MG63 (cell line): ENCODE results near the gene ETV1. TPM values are rescaled to one million over a fixed set of nuclear protein-coding genes. Genes with fewer than 3 reads are reported as not detected.

ENCODE experiments used
- DNase-seq: peaks from one replicate; pipeline ENCODE4 v3.0.0-alpha.2; 2020
- H3K27me3 ChIP-seq: fragments of 250-450 bp; sonication (Bioruptor Pico); 2 replicates; pipeline ENCODE4 v1.5.1; 2020; ENCODE audit warnings: mild to moderate bottlenecking, moderate library complexity
- H3K36me3 ChIP-seq: fragments of 250-450 bp; sonication (Bioruptor Pico); 2 replicates; pipeline ENCODE4 v1.5.1; 2020; ENCODE audit warnings: mild to moderate bottlenecking, moderate library complexity
- H3K4me3 ChIP-seq: fragments of 250-450 bp; sonication (Bioruptor Pico); 2 replicates; pipeline ENCODE4 v1.5.1; 2020; ENCODE audit warnings: mild to moderate bottlenecking, moderate library complexity
- H3K9me3 ChIP-seq: fragments of 250-450 bp; sonication (Bioruptor Pico); 2 replicates; pipeline ENCODE4 v1.5.1; 2020; ENCODE audit warnings: mild to moderate bottlenecking, moderate library complexity
- total RNA-seq: library from RNA; depleted of rRNA; stranded (reverse); fragments of >200 nt; shearing (Covaris generic); gene quantifications from 2 replicates; pipeline ENCODE4 v1.2.3, GENCODE V29; 2014; ENCODE audit warnings: low replicate concordance

Gene ETV1
- total RNA-seq, 1 experiment from 2014 or later, result 19.1 TPM

- H3K4me3 ChIP-seq, result no peak overlapping the region
- no peaks in the 10 kb centered on the region for H3K27me3 ChIP-seq
- peak; percentile 75 for DNase-seq
- H3K9me3 ChIP-seq, result no peaks in the 10 kb centered on the region
- no peaks in the 10 kb centered on the region for H3K36me3 ChIP-seq
Observed at GRCh38 chr7:13879994-13880686, 109.3 kb downstream of the ETV1 start.

GRCh38 chr7:13879143-13879542, 110.3 kb downstream of the ETV1 start:
- H3K27me3 ChIP-seq, result no peaks in the 10 kb centered on the region
- no peak overlapping the region for H3K4me3 ChIP-seq
- no peaks in the 10 kb centered on the region for H3K9me3 ChIP-seq
- no peak for DNase-seq
- no peaks in the 10 kb centered on the region for H3K36me3 ChIP-seq

GRCh38 chr7:13878154-13878553, 111.3 kb downstream of the ETV1 start:
- no peaks in the 10 kb centered on the region for H3K9me3 ChIP-seq
- no peak for DNase-seq
- H3K4me3 ChIP-seq, result no peak overlapping the region
- no peaks in the 10 kb centered on the region for H3K27me3 ChIP-seq
- no peaks in the 10 kb centered on the region for H3K36me3 ChIP-seq

- H3K9me3 ChIP-seq, result no peaks in the 10 kb centered on the region
- H3K36me3 ChIP-seq, result no peaks in the 10 kb centered on the region
- H3K4me3 ChIP-seq, result no peak overlapping the region
- no peak for DNase-seq
- no peaks in the 10 kb centered on the region for H3K27me3 ChIP-seq
Observed at GRCh38 chr7:13875496-13876074, 113.9 kb downstream of the ETV1 start.

- no peaks in the 10 kb centered on the region for H3K36me3 ChIP-seq
- no peaks in the 10 kb centered on the region for H3K27me3 ChIP-seq
- no peak for DNase-seq
- peak overlapping the region; percentile 8 for H3K4me3 ChIP-seq
- H3K9me3 ChIP-seq, result no peaks in the 10 kb centered on the region
Observed at GRCh38 chr7:13874783-13875182, 114.7 kb downstream of the ETV1 start.

- Histone ChIP-seq H3K4me3 (no peak overlapping the region), H3K36me3 (no peaks in the 10 kb centered on the region), H3K27me3 (no peaks in the 10 kb centered on the region), H3K9me3 (no peaks in the 10 kb centered on the region)
- no peak for DNase-seq
Observed at GRCh38 chr7:13872709-13873108, 116.8 kb downstream of the ETV1 start.

GRCh38 chr7:13871008-13871407, 118.5 kb downstream of the ETV1 start:
- no peaks in the 10 kb centered on the region for H3K27me3 ChIP-seq
- H3K36me3 ChIP-seq, result no peaks in the 10 kb centered on the region
- no peaks in the 10 kb centered on the region for H3K9me3 ChIP-seq
- DNase-seq, result no peak
- H3K4me3 ChIP-seq, result no peak overlapping the region

- no peaks in the 10 kb centered on the region for H3K27me3 ChIP-seq
- H3K4me3 ChIP-seq, result no peak overlapping the region
- no peak for DNase-seq
- no peaks in the 10 kb centered on the region for H3K36me3 ChIP-seq
- H3K9me3 ChIP-seq, result no peaks in the 10 kb centered on the region; the same call in 1 of the 2 replicates
Observed at GRCh38 chr7:13860734-13861133, 128.7 kb downstream of the ETV1 start.

- DNase-seq, result no peak
Observed at GRCh38 chr7:13856012-13856411, 133.5 kb downstream of the ETV1 start.

GRCh38 chr7:13852281-13852968, 137.0 kb downstream of the ETV1 start:
- Histone ChIP-seq H3K4me3 (no peak overlapping the region), H3K27me3 (no peaks in the 10 kb centered on the region), H3K9me3 (no peaks in the 10 kb centered on the region; the same call in 1 of the 2 replicates), H3K36me3 (no peaks in the 10 kb centered on the region)
- DNase-seq, result no peak

More at GRCh38 chr7:13856012-13856411, 133.5 kb downstream of the ETV1 start:
- no peaks in the 10 kb centered on the region for H3K27me3 ChIP-seq
- H3K4me3 ChIP-seq, result no peak overlapping the region
- no peaks in the 10 kb centered on the region; the same call in 1 of the 2 replicates for H3K9me3 ChIP-seq
- no peaks in the 10 kb centered on the region for H3K36me3 ChIP-seq

GRCh38 chr7:13851736-13852135, 137.7 kb downstream of the ETV1 start:
- Histone ChIP-seq H3K27me3 (no peaks in the 10 kb centered on the region), H3K4me3 (no peak overlapping the region), H3K36me3 (no peaks in the 10 kb centered on the region), H3K9me3 (no peaks in the 10 kb centered on the region; the same call in 1 of the 2 replicates)
- DNase-seq, result peak; percentile 37

GRCh38 chr7:13850185-13850752, 139.2 kb downstream of the ETV1 start:
- Histone ChIP-seq H3K36me3 (no peaks in the 10 kb centered on the region), H3K4me3 (no peak overlapping the region), H3K27me3 (no peaks in the 10 kb centered on the region), H3K9me3 (no peaks in the 10 kb centered on the region; the same call in 1 of the 2 replicates)
- DNase-seq, result peak; percentile 87

- no peaks in the 10 kb centered on the region for H3K27me3 ChIP-seq
- DNase-seq, result no peak
Observed at GRCh38 chr7:13849163-13849892, 140.1 kb downstream of the ETV1 start.

GRCh38 chr7:13848681-13849131, 140.8 kb downstream of the ETV1 start:
- H3K36me3 ChIP-seq, result no peaks in the 10 kb centered on the region
- DNase-seq, result peak; percentile 42
- H3K27me3 ChIP-seq, result no peaks in the 10 kb centered on the region
- H3K9me3 ChIP-seq, result no peaks in the 10 kb centered on the region
- no peak overlapping the region for H3K4me3 ChIP-seq

More at GRCh38 chr7:13849163-13849892, 140.1 kb downstream of the ETV1 start:
- no peak overlapping the region for H3K4me3 ChIP-seq
- H3K36me3 ChIP-seq, result no peaks in the 10 kb centered on the region
- H3K9me3 ChIP-seq, result no peaks in the 10 kb centered on the region

- Histone ChIP-seq H3K36me3 (no peaks in the 10 kb centered on the region), H3K9me3 (no peaks in the 10 kb centered on the region), H3K27me3 (no peaks in the 10 kb centered on the region), H3K4me3 (no peak overlapping the region)
- no peak for DNase-seq
Observed at GRCh38 chr7:13846386-13846785, 143.1 kb downstream of the ETV1 start.

GRCh38 chr7:13845601-13846000, 143.9 kb downstream of the ETV1 start:
- Histone ChIP-seq H3K36me3 (no peaks in the 10 kb centered on the region), H3K4me3 (no peak overlapping the region), H3K9me3 (no peaks in the 10 kb centered on the region), H3K27me3 (no peaks in the 10 kb centered on the region)
- no peak for DNase-seq
